ENCODE results near the gene RETREG3. TPM values are rescaled to one million over a fixed set of nuclear protein-coding genes. Genes with fewer than 3 reads are reported as not detected.
A peak's percentile ranks its signal among the peaks of the same experiment; 100 is the strongest.
"Not testable (repeated sequence)": the region's sequence is repeated elsewhere in the genome, so short reads cannot be mapped to it uniquely, and the experiment has no call there.

Gene RETREG3
- total RNA-seq, 1 donor from 2014 or later, result 38.2 TPM

GRCh38 chr17:42623732-42624596 lies 14.8 kb upstream of the RETREG3 start:
- no peak for DNase-seq (ENCODE audit: low read depth)
- no peak overlapping the region for H3K4me3 ChIP-seq (ENCODE audit: low read depth, low read length)
- no peak for TF ChIP-seq CTCF (conservative IDR thresholded peaks at IDR 0.05; ENCODE audit: low read depth, low read length)

GRCh38 chr17:42623271-42623670 lies 14.1 kb upstream of the RETREG3 start:
- no peak for TF ChIP-seq CTCF (conservative IDR thresholded peaks at IDR 0.05; ENCODE audit: low read depth, low read length)
- no peak for DNase-seq (ENCODE audit: low read depth)
- no peak overlapping the region for H3K4me3 ChIP-seq (ENCODE audit: low read depth, low read length)

- not testable (repeated sequence) for DNase-seq (ENCODE audit: low read depth); H3K4me3 ChIP-seq (ENCODE audit: low read depth, low read length)
These were observed 12.8 kb upstream of the RETREG3 start for GRCh38 chr17:42621987-42622386.

- peak; percentile 46 for TF ChIP-seq CTCF (conservative IDR thresholded peaks at IDR 0.05; ENCODE audit: low read depth, low read length)
- DNase-seq (ENCODE audit: low read depth), result no peak
- no peak overlapping the region for H3K4me3 ChIP-seq (ENCODE audit: low read depth, low read length)
These were observed 9.4 kb upstream of the RETREG3 start for GRCh38 chr17:42618442-42619150.

GRCh38 chr17:42617956-42618431 lies 8.8 kb upstream of the RETREG3 start:
- no peak overlapping the region for H3K4me3 ChIP-seq (ENCODE audit: low read depth, low read length)
- no peak for DNase-seq (ENCODE audit: low read depth)
- TF ChIP-seq CTCF (conservative IDR thresholded peaks at IDR 0.05; ENCODE audit: low read depth, low read length), result no peak

- no peak for DNase-seq (ENCODE audit: low read depth)
- H3K4me3 ChIP-seq (ENCODE audit: low read depth, low read length), result no peak overlapping the region
- no peak for TF ChIP-seq CTCF (conservative IDR thresholded peaks at IDR 0.05; ENCODE audit: low read depth, low read length)
These were observed 4.6 kb upstream of the RETREG3 start for GRCh38 chr17:42613699-42614295.

GRCh38 chr17:42612013-42612412 lies 2.8 kb upstream of the RETREG3 start:
- no peak for DNase-seq (ENCODE audit: low read depth)
- no peak for TF ChIP-seq CTCF (conservative IDR thresholded peaks at IDR 0.05; ENCODE audit: low read depth, low read length)
- no peak overlapping the region for H3K4me3 ChIP-seq (ENCODE audit: low read depth, low read length)

- not testable (repeated sequence) for DNase-seq (ENCODE audit: low read depth)
- H3K4me3 ChIP-seq (ENCODE audit: low read depth, low read length), result peak overlapping the region; percentile 83
These were observed 934 bp upstream of the RETREG3 start for GRCh38 chr17:42609814-42610801.
